Lower leg skin (tissue), 3 donors: Measurements from ENCODE around the gene DENND1A.

Experiments used
- CTCF ChIP-seq, 3 donors: fragments of 450-650 bp; IDR thresholded peaks; one replicate each; pipeline ENCODE4 v1.5.1; 2016; ENCODE audit warnings: antibody characterized with exemption in 3 of 3, mild to moderate bottlenecking in 3 of 3, moderate library complexity in 2 of 3
- POLR2A ChIP-seq, 2 donors: fragments of 450-650 bp; IDR thresholded peaks; one replicate each; pipeline ENCODE4 v1.6.1; 2016 to 2017; ENCODE audit warnings: antibody characterized with exemption in 2 of 2, mild to moderate bottlenecking in 1 of 2, moderate library complexity in 1 of 2

- TF ChIP-seq CTCF (IDR thresholded peaks at IDR 0.05) (no peak), POLR2A (IDR thresholded peaks at IDR 0.05) (no peak)
Observed at GRCh38 chr9:123680352-123680751, 249.6 kb downstream of the DENND1A start.
